HUES6 (cell line): ENCODE data around the gene TRHDE.

Experiments used
- H3K27ac ChIP-seq: 2 replicates; pipeline ENCODE4 v1.7.0; 2013; ENCODE audit warnings: low read depth, mild to moderate bottlenecking, low read length, inconsistent platforms
- H3K27me3 ChIP-seq: 2 replicates; pipeline ENCODE4 v1.6.1; 2013; ENCODE audit warnings: low read length; ENCODE audit not compliant: control insufficient read depth, insufficient read depth
- H3K36me3 ChIP-seq: 2 replicates; pipeline ENCODE4 v1.6.1; 2013; ENCODE audit warnings: low read length; ENCODE audit not compliant: control insufficient read depth, insufficient read depth
- H3K4me1 ChIP-seq: 2 replicates; pipeline ENCODE4 v1.6.1; 2013; ENCODE audit warnings: low read length; ENCODE audit not compliant: control insufficient read depth, insufficient read depth
- H3K4me3 ChIP-seq: 2 replicates; pipeline ENCODE4 v1.5.1; 2013; ENCODE audit warnings: low read depth, low read length
- H3K9ac ChIP-seq: one replicate; pipeline ENCODE4 v1.6.1; 2013; ENCODE audit warnings: mild to moderate bottlenecking, low read length
- H3K9me3 ChIP-seq: 2 replicates; pipeline ENCODE4 v1.6.1; 2013; ENCODE audit warnings: low read depth, low read length; ENCODE audit not compliant: control insufficient read depth, insufficient read depth

Gene TRHDE

DNA sequence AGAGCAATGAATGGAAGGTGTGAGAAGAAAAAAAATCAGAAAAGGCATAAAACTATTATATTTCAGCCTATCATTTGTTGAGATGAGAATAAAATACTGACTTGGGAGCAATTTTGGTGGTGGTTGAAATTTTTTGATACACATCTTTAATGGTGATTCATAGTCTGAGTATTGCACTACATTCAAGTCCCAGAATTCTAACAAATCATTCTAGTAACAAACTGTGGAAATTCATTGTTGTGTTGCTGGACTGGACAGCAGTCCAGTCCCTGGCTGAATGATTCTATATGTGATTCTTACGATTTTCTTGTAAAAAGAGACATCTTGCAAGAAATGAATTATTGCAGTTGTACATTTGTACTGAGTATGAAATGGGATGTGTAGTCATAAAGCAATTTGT lies 268.6 kb downstream of the TRHDE start:
- Histone ChIP-seq H3K9me3 (no peaks in the 10 kb centered on the region), H3K9ac (no peak overlapping the region), H3K4me1 (no peaks in the 10 kb centered on the region), H3K27me3 (no peaks in the 10 kb centered on the region), H3K27ac (no peak overlapping the region), H3K4me3 (no peak overlapping the region), H3K36me3 (no peaks in the 10 kb centered on the region)

DNA sequence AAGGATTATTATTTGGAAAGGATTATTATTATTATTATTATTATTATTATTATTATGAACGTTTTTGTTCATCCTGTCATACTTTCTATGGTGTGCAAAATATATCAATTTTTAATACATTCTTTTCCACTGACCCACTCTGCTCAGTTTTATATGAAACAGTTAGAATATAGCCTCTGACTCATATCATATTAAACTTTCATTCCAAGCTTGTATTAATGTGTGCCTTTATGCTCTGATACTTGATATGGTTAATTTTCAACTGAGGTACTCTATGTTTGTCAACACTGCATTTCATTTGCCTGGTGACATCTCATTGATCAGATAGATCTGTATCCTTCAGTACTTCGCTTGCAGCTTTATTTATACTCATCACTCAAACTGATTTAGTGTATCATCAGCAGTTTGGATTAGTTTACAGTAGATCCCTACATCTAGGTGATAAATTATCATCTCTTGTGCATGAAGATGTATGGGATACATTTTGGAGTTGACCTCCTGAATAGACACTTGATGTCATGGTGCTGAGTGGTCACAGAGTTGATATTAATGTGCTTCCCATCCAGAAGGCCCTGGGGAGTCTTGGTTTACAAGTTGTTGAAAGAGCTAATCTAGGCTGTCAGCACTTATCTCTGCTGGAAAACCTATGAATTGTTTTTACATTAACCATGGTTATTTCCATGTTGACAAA lies 271.8 kb downstream of the TRHDE start:
- Histone ChIP-seq H3K9ac (no peak overlapping the region), H3K27me3 (no peaks in the 10 kb centered on the region), H3K9me3 (no peaks in the 10 kb centered on the region), H3K4me1 (peaks cover 4% of the 10 kb centered on the region; the same call in 1 of the 2 replicates), H3K36me3 (no peaks in the 10 kb centered on the region), H3K4me3 (no peak overlapping the region), H3K27ac (no peak overlapping the region)

DNA sequence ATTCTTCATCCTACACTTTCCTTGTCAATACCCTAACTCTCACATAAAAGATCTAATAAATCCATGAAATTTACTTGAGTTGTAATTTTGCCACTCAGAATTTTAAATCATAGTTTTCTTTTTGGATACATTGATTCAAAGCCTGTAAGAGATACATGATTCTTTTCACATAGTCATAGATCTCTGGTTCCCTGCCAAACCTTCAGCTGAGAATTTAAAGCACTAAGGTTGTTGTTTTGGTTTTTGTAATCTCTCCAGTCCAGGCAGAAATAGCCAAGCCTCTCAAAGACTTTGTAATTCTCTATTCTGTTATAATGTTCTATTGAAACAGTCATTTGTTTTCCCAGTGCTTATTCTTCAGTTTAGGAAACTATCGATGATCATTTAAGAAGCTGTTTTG lies 273.9 kb downstream of the TRHDE start:
- H3K27me3 ChIP-seq = no peaks in the 10 kb centered on the region
- H3K4me1 ChIP-seq = peaks cover 4% of the 10 kb centered on the region; the same call in 1 of the 2 replicates
- no peaks in the 10 kb centered on the region for H3K9me3 ChIP-seq
- H3K36me3 ChIP-seq = no peaks in the 10 kb centered on the region
- H3K4me3 ChIP-seq = no peak overlapping the region
- H3K9ac ChIP-seq = no peak overlapping the region
- no peak overlapping the region for H3K27ac ChIP-seq

DNA sequence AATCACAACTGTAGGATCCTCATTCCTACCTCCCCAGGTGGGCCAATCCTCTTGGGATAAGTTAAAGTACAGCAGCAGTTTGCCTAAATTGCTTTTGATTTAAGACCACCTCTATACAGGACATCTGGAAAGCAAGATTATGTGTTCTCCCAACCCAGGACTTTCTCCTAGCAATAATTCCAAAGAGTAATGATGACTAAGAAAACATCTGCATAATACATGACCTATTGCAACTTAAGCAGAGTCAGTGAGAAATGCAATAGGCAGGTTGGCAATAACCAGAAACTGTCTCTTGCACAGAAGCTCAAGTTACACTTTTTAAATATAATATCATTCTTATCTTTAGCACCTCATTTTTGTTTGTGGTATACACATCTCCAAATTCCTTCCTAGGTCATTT lies 275.4 kb downstream of the TRHDE start:
- no peak overlapping the region for H3K27ac ChIP-seq
- no peaks in the 10 kb centered on the region for H3K9me3 ChIP-seq
- H3K4me3 ChIP-seq = no peak overlapping the region
- no peak overlapping the region for H3K9ac ChIP-seq
- H3K27me3 ChIP-seq = no peaks in the 10 kb centered on the region
- H3K4me1 ChIP-seq = peaks cover 4% of the 10 kb centered on the region; the same call in 1 of the 2 replicates
- H3K36me3 ChIP-seq = no peaks in the 10 kb centered on the region

DNA sequence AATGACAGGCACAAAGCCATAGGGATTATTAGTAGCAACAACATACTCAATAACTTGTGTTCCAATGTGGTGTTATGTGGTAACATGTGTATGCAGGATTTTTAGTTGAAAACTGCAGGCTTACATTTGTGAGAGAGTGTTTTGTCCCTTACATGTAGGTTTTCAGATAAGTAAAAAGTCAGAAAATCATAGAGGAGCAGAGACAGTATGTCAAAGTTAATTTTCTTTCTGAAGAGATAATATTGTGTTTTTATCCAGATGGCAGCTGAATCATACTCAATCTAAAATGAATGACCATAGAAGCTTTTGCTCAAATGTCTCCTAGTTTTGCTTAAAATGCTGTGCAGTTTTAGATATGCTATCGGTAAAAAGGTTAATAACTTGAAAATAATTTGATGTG lies 277.0 kb downstream of the TRHDE start:
- H3K9ac ChIP-seq = no peak overlapping the region
- no peaks in the 10 kb centered on the region for H3K9me3 ChIP-seq
- H3K27ac ChIP-seq = no peak overlapping the region
- H3K27me3 ChIP-seq = no peaks in the 10 kb centered on the region
- H3K36me3 ChIP-seq = no peaks in the 10 kb centered on the region
- H3K4me3 ChIP-seq = no peak overlapping the region
- peaks cover 4% of the 10 kb centered on the region; the same call in 1 of the 2 replicates for H3K4me1 ChIP-seq

DNA sequence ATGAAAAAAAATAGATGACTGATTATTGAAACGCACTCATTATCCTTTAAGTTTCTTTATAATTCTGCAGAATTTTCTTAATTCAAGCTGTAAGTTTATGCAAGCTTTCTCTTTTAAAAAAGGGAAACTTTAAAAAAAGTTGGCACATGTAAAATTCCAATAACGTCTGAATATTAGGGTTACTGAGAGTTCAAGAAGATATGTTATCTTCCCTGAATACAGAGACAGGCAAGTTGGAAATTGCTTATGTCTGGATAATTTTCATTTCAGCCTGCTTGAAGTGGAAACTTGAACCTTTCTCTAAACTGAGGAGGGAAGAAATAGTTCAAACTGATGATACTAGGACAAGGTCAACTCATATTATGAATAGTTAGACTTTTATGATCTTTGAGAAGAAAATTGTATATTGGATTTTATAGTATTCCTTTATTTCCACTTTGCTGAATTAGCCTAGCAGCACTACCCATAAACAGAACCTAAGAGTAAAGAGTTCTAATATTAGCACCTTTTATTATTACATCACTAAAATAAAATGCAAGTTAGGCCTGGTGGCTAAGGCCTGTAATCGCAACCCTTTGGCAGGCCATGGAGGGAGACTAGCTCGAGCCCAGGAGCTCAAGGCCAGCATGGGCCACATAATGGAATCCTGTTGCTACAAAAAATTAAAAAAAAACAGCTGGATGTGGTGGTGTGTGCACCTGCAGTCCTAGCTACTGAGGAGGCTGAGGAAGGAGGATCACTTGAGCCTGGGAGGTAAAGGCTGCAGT lies 288.0 kb downstream of the TRHDE start:
- Histone ChIP-seq H3K9me3 (no peaks in the 10 kb centered on the region), H3K9ac (no peak overlapping the region), H3K4me3 (no peak overlapping the region), H3K27ac (no peak overlapping the region), H3K36me3 (no peaks in the 10 kb centered on the region), H3K4me1 (no peaks in the 10 kb centered on the region), H3K27me3 (no peaks in the 10 kb centered on the region)

DNA sequence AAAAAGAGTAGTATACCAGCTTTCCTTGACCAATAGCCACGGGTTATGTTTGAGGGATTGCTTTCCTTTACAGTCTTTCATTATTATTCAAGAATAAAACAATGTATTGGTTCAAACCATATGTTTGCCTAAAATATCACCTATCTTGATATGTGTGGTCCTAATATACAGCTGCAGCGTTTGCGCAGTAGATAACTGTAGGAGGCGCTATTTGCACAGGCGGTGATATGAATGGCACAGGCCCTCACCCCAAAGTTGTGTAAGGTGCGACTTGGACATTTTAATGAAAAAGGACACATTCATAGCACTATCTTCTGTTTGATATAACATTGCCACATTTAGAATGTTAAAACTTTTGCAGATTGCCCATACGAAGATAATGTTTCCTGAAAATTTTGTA lies 298.4 kb downstream of the TRHDE start:
- H3K4me3 ChIP-seq = no peak overlapping the region
- no peaks in the 10 kb centered on the region for H3K36me3 ChIP-seq
- H3K27ac ChIP-seq = no peak overlapping the region
- no peak overlapping the region for H3K9ac ChIP-seq
- no peaks in the 10 kb centered on the region for H3K27me3 ChIP-seq
- H3K4me1 ChIP-seq = no peaks in the 10 kb centered on the region
- no peaks in the 10 kb centered on the region for H3K9me3 ChIP-seq

DNA sequence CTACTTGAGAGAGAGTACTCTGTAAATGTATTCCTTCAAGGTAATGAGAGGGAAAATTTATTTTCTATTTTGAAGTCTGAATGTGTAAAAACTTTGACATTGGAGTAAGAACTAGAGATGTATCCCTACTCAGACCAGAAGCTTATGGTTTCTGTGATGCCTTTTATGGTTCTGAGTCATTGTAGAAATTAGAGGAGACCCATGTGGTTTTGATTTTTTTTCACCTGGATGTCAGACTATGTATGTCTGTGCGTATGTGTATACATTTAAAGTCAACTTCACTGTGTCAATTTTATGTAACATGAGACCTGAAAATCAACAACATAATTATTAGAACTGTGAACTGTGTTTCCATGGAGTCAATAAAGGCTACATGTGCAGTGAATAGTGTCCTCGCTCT lies 302.0 kb downstream of the TRHDE start:
- Histone ChIP-seq H3K4me3 (no peak overlapping the region), H3K27me3 (no peaks in the 10 kb centered on the region), H3K27ac (no peak overlapping the region), H3K36me3 (no peaks in the 10 kb centered on the region), H3K4me1 (no peaks in the 10 kb centered on the region), H3K9ac (no peak overlapping the region), H3K9me3 (no peaks in the 10 kb centered on the region)

DNA sequence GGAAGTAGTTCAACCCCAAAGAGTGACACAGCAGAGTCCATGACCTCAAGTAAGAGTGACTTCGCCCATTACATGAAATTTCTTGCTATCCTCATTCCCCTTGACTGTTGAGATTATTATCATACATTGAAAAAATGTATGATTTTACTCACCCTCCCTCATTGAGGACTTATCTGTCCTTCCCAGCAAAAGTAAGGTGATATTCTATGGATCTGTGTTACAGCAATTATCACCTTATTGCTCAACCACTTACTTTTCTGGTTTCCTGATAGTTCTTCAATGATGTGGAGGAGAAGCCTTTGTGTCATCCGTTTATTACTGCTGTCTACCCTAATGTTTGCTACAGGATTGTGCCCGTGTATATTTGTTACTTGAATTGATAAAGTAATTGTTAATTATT lies 306.2 kb downstream of the TRHDE start:
- H3K4me3 ChIP-seq = no peak overlapping the region
- no peaks in the 10 kb centered on the region for H3K36me3 ChIP-seq
- H3K27me3 ChIP-seq = no peaks in the 10 kb centered on the region
- H3K9ac ChIP-seq = no peak overlapping the region
- no peaks in the 10 kb centered on the region for H3K9me3 ChIP-seq
- H3K4me1 ChIP-seq = no peaks in the 10 kb centered on the region
- no peak overlapping the region for H3K27ac ChIP-seq

DNA sequence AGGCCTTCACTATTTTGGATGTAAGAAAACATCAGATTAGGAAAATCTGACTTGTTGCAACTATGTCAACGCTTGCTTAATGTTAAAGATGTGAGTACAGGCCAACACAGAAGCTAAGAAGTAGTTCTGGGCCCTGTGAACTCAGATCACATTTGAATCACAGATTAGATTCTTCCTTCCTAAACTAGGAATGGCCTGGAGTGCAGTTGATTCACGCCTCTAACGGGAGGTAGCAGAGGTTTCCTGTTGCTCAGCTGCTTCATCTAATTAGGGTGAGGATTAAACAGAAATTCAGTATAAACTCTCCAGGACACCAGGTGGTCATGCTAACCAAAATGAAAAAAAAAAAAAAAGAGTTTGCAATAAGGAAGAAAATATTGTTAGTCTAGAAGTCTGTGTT lies 314.3 kb downstream of the TRHDE start:
- Histone ChIP-seq H3K9me3 (peaks cover 4% of the 10 kb centered on the region; the same call in 1 of the 2 replicates), H3K4me3 (no peak overlapping the region), H3K27ac (0 out of 2 replicates have a peak overlapping the region, but pooled peaks have one; percentile 26), H3K27me3 (no peaks in the 10 kb centered on the region), H3K9ac (no peak overlapping the region), H3K36me3 (no peaks in the 10 kb centered on the region), H3K4me1 (peaks cover 8% of the 10 kb centered on the region)

DNA sequence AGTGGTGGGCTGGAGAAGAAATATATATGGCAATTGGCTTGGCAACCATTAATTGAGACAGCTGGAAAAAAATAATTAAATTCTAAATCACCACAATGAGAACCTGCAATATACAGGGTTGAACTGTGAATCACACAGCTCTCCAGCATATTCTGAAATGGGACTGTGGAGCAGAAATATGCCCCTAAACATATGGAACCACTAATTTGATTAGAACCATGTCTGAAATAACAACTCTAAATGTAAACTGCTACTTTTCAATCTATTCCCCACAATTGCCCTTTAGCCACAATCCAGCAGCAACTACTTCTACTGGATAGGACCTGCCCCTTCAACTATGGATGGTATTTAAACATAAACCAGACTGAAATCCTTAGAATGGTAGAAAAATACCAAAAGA lies 330.4 kb downstream of the TRHDE start:
- peaks cover 33% of the 10 kb centered on the region for H3K9me3 ChIP-seq
- H3K36me3 ChIP-seq = no peaks in the 10 kb centered on the region
- no peaks in the 10 kb centered on the region for H3K27me3 ChIP-seq
- H3K27ac ChIP-seq = no peak overlapping the region
- H3K9ac ChIP-seq = no peak overlapping the region
- no peaks in the 10 kb centered on the region for H3K4me1 ChIP-seq
- no peak overlapping the region for H3K4me3 ChIP-seq
